Brain pericyte (primary cell): Measurements from ENCODE around the gene DHX58.

ENCODE experiments used
- DNase-seq: peaks from one replicate; pipeline ENCODE4 v3.0.0-alpha.2; 2012; ENCODE audit warnings: low read depth, low spot score

DHX58 gene

GRCh38 chr17:42055496-42055895 lies 57.0 kb downstream of the DHX58 start:
- no peak for DNase-seq

- no peak for DNase-seq
These were observed 57.5 kb downstream of the DHX58 start for GRCh38 chr17:42055027-42055426.

GRCh38 chr17:42053731-42054500 lies 58.6 kb downstream of the DHX58 start:
- DNase-seq, result no peak

- DNase-seq, result no peak
These were observed 60.1 kb downstream of the DHX58 start for GRCh38 chr17:42052346-42052877.

- DNase-seq, result no peak
These were observed 60.9 kb downstream of the DHX58 start for GRCh38 chr17:42051645-42052044.
